ENCODE data around the gene SERPINI1. TPM values are rescaled to one million over a fixed set of nuclear protein-coding genes. Genes with fewer than 3 reads are reported as not detected.

SERPINI1 gene
- total RNA-seq, 1 experiment from 2014 or later, result 6.4 TPM

DNA sequence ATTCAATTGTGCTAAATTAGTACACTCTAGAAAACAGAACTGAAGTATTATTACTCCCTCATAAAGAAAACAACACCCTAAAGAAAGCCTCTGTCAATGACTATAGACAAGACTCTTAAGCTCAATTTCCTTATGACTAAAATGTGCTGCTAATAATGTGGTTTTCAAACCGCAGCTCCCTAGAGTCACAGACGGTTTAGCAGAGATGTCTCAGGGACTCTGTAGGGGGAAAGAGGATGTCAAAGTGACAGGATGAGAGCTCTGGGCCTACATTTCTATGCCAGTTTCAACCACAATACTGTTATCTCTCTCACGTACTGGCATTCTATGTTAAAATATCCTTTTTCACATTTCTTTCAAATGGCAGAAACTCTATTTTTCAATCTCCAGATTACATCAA, 44.2 kb upstream of the SERPINI1 start (continued):
- TF ChIP-seq, protein P1, sequence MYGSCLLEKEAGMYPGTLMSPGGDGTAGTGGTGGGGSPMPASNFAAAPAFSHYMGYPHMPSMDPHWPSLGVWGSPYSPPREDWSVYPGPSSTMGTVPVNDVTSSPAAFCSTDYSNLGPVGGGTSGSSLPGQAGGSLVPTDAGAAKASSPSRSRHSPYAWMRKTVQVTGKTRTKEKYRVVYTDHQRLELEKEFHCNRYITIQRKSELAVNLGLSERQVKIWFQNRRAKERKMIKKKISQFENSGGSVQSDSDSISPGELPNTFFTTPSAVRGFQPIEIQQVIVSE (CRISPR knock-in tag; IDR thresholded peaks at IDR 0.05; ENCODE audit: borderline replicate concordance), result no peak
- TF ChIP-seq, protein P2, sequence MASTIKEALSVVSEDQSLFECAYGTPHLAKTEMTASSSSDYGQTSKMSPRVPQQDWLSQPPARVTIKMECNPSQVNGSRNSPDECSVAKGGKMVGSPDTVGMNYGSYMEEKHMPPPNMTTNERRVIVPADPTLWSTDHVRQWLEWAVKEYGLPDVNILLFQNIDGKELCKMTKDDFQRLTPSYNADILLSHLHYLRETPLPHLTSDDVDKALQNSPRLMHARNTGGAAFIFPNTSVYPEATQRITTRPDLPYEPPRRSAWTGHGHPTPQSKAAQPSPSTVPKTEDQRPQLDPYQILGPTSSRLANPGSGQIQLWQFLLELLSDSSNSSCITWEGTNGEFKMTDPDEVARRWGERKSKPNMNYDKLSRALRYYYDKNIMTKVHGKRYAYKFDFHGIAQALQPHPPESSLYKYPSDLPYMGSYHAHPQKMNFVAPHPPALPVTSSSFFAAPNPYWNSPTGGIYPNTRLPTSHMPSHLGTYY (CRISPR knock-in tag; IDR thresholded peaks at IDR 0.05), result no peak
- TF ChIP-seq, protein P3, sequence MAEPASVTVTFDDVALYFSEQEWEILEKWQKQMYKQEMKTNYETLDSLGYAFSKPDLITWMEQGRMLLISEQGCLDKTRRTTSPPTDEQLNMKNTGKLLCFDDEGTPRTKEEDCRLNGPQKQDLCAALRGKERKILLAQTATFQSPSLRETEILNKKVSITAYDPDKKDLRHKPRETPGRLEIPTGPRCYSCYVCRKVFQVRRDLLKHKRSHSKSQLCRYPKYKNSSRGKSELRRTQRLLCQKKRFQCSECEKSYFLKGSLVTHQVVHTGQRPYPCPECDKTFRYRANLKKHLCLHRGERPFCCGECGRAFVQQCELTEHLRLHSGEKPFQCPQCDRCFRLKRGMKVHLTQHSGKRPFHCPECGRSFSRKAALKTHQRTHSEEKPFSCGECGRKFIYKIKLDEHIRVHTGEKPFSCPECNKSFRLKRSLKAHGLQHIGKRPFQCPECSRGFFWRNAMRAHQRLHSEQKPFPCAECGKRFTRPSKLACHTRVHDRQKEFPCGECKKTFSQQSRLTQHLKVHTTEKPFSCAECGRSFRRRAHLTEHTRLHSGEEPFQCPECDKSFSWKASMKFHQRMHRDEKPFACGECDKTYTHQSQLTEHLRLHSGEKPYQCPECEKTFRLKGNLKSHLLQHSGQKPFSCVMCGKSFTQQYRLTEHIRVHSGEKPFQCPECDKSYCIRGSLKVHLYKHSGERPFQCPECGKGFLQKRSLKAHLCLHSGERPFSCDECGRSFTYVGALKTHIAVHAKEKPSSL (CRISPR knock-in tag; conservative IDR thresholded peaks at IDR 0.05), result no peak
- no peak for TF ChIP-seq SP1 (CRISPR knock-in tag; conservative IDR thresholded peaks at IDR 0.05)
- no peak for TF ChIP-seq MYBL2 (CRISPR knock-in tag; IDR thresholded peaks at IDR 0.05)
- TF ChIP-seq, protein P4, sequence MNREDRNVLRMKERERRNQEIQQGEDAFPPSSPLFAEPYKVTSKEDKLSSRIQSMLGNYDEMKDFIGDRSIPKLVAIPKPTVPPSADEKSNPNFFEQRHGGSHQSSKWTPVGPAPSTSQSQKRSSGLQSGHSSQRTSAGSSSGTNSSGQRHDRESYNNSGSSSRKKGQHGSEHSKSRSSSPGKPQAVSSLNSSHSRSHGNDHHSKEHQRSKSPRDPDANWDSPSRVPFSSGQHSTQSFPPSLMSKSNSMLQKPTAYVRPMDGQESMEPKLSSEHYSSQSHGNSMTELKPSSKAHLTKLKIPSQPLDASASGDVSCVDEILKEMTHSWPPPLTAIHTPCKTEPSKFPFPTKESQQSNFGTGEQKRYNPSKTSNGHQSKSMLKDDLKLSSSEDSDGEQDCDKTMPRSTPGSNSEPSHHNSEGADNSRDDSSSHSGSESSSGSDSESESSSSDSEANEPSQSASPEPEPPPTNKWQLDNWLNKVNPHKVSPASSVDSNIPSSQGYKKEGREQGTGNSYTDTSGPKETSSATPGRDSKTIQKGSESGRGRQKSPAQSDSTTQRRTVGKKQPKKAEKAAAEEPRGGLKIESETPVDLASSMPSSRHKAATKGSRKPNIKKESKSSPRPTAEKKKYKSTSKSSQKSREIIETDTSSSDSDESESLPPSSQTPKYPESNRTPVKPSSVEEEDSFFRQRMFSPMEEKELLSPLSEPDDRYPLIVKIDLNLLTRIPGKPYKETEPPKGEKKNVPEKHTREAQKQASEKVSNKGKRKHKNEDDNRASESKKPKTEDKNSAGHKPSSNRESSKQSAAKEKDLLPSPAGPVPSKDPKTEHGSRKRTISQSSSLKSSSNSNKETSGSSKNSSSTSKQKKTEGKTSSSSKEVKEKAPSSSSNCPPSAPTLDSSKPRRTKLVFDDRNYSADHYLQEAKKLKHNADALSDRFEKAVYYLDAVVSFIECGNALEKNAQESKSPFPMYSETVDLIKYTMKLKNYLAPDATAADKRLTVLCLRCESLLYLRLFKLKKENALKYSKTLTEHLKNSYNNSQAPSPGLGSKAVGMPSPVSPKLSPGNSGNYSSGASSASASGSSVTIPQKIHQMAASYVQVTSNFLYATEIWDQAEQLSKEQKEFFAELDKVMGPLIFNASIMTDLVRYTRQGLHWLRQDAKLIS (CRISPR knock-in tag; IDR thresholded peaks at IDR 0.05; ENCODE audit: borderline replicate concordance), result no peak
- TF ChIP-seq, protein P5, sequence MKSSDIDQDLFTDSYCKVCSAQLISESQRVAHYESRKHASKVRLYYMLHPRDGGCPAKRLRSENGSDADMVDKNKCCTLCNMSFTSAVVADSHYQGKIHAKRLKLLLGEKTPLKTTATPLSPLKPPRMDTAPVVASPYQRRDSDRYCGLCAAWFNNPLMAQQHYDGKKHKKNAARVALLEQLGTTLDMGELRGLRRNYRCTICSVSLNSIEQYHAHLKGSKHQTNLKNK (CRISPR knock-in tag; IDR thresholded peaks at IDR 0.05), result no peak

DNA sequence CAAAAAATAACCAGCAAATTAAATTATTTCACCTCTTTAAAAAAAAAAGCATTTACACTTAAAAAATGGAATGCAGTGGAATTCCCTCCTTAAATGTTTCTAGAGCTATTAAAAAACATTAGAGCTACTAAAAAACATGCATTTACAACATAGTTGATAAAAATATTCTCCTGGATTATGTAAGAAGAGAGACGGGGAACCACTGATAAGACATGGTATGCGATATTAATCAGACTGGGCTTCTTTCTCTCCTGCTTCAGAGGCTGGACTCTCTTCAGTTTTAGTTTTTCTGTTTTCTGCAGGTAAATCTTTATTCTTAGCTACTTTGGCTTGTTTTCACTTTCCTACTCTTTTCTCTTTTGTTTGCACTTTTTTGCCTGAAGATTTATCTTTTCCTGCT, 41.4 kb upstream of the SERPINI1 start:
- ChIA-PET CTCF (interaction anchor here (0.6 to 0.8 kb wide), 2 partner anchors 9 to 47 kb away, joined by 3 to 4 read pairs; no protein-coding TSS in a partner anchor), POLR2A (interaction anchor here (0.7 kb wide), 1 partner anchor 24 kb away, joined by 3 read pairs; no protein-coding TSS in a partner anchor)
- TF ChIP-seq KAT7 (CRISPR knock-in tag; IDR thresholded peaks at IDR 0.05; ENCODE audit: borderline replicate concordance) (no peak), MXD4 (CRISPR knock-in tag; IDR thresholded peaks at IDR 0.05; ENCODE audit: borderline replicate concordance) (no peak), ATF1 (CRISPR knock-in tag; IDR thresholded peaks at IDR 0.05) (no peak)
- TF ChIP-seq, protein P6, sequence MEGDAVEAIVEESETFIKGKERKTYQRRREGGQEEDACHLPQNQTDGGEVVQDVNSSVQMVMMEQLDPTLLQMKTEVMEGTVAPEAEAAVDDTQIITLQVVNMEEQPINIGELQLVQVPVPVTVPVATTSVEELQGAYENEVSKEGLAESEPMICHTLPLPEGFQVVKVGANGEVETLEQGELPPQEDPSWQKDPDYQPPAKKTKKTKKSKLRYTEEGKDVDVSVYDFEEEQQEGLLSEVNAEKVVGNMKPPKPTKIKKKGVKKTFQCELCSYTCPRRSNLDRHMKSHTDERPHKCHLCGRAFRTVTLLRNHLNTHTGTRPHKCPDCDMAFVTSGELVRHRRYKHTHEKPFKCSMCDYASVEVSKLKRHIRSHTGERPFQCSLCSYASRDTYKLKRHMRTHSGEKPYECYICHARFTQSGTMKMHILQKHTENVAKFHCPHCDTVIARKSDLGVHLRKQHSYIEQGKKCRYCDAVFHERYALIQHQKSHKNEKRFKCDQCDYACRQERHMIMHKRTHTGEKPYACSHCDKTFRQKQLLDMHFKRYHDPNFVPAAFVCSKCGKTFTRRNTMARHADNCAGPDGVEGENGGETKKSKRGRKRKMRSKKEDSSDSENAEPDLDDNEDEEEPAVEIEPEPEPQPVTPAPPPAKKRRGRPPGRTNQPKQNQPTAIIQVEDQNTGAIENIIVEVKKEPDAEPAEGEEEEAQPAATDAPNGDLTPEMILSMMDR (IDR thresholded peaks at IDR 0.05), result no peak
- TF ChIP-seq, protein P7, sequence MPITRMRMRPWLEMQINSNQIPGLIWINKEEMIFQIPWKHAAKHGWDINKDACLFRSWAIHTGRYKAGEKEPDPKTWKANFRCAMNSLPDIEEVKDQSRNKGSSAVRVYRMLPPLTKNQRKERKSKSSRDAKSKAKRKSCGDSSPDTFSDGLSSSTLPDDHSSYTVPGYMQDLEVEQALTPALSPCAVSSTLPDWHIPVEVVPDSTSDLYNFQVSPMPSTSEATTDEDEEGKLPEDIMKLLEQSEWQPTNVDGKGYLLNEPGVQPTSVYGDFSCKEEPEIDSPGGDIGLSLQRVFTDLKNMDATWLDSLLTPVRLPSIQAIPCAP (CRISPR knock-in tag; IDR thresholded peaks at IDR 0.05), result no peak
- Mint-ChIP-seq H3K4me1 (peaks cover 20% of the 10 kb centered on the region), H3K27me3 (ENCODE audit: low read depth) (no peaks in the 10 kb centered on the region), H3K4me3 (no peak overlapping the region), H3K9me3 (no peaks in the 10 kb centered on the region), H3K36me3 (peaks cover 27% of the 10 kb centered on the region), H3K27ac (no peak overlapping the region)
- ATAC-seq, result no peak
- DNase-seq (ENCODE audit: low spot score), result no peak
